ENCODE data around the gene C19orf25. TPM values are rescaled to one million over a fixed set of nuclear protein-coding genes. Genes with fewer than 3 reads are reported as not detected.

Gene C19orf25
- total and polyA plus RNA-seq, 10 of the 15 experiments (the other 5 are each of a cell fraction or from before 2014, with no cell fraction given) = 1.2 to 67.0 (median 25.6) TPM

DNA sequence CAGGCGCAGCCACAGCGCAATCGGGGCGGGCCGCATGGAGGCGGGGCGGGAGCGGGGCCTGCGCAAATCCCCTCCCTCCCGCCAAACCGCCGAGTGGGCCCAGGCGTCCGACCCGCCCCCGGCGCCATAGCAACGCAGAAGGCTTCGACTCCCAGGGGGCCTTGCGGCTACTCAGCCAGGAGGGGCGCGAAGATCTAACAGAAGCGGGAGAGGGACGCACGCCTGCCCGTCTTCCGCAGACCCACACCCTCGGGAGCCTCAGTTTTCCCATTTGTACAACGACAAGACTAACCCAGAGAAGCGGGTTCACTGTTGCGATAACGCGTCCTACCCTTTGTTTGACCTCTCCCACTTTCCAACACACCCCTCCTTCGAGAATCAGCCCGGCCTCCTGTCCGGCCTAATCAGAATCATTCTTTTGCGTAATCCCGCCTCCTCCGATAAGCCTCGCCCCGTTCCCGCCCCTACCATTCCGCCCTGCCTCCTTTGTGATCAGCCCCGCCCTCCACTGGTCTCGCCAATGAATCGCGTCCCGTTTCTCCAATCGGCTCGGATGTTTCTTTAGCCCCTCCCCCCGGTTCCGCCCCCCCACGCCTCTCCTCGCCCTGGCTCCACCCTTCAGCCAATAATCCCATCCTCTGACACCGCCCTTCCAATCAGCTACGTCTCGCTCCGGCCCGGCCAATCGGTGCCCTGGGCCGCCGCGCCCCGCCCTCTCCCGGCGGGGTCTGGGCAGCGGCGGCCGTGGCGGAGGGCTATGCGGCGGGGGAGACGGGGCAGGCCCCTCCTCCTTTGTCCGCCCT, 11.5 kb upstream of the C19orf25 start, which contains the start of gene PCSK4 (continued):
- TF ChIP-seq, protein P1, sequence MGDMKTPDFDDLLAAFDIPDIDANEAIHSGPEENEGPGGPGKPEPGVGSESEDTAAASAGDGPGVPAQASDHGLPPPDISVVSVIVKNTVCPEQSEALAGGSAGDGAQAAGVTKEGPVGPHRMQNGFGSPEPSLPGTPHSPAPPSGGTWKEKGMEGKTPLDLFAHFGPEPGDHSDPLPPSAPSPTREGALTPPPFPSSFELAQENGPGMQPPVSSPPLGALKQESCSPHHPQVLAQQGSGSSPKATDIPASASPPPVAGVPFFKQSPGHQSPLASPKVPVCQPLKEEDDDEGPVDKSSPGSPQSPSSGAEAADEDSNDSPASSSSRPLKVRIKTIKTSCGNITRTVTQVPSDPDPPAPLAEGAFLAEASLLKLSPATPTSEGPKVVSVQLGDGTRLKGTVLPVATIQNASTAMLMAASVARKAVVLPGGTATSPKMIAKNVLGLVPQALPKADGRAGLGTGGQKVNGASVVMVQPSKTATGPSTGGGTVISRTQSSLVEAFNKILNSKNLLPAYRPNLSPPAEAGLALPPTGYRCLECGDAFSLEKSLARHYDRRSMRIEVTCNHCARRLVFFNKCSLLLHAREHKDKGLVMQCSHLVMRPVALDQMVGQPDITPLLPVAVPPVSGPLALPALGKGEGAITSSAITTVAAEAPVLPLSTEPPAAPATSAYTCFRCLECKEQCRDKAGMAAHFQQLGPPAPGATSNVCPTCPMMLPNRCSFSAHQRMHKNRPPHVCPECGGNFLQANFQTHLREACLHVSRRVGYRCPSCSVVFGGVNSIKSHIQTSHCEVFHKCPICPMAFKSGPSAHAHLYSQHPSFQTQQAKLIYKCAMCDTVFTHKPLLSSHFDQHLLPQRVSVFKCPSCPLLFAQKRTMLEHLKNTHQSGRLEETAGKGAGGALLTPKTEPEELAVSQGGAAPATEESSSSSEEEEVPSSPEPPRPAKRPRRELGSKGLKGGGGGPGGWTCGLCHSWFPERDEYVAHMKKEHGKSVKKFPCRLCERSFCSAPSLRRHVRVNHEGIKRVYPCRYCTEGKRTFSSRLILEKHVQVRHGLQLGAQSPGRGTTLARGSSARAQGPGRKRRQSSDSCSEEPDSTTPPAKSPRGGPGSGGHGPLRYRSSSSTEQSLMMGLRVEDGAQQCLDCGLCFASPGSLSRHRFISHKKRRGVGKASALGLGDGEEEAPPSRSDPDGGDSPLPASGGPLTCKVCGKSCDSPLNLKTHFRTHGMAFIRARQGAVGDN (IDR thresholded peaks at IDR 0.05) = no peak
- TF ChIP-seq ATF7 (IDR thresholded peaks at IDR 0.05; ENCODE audit: low read depth) (peak; percentile 98), EED (IDR thresholded peaks at IDR 0.05; ENCODE audit: low read depth) (no peak), POU2F2 (IDR thresholded peaks at IDR 0.05; ENCODE audit: borderline replicate concordance, low read depth, low read length) (no peak)

DNA sequence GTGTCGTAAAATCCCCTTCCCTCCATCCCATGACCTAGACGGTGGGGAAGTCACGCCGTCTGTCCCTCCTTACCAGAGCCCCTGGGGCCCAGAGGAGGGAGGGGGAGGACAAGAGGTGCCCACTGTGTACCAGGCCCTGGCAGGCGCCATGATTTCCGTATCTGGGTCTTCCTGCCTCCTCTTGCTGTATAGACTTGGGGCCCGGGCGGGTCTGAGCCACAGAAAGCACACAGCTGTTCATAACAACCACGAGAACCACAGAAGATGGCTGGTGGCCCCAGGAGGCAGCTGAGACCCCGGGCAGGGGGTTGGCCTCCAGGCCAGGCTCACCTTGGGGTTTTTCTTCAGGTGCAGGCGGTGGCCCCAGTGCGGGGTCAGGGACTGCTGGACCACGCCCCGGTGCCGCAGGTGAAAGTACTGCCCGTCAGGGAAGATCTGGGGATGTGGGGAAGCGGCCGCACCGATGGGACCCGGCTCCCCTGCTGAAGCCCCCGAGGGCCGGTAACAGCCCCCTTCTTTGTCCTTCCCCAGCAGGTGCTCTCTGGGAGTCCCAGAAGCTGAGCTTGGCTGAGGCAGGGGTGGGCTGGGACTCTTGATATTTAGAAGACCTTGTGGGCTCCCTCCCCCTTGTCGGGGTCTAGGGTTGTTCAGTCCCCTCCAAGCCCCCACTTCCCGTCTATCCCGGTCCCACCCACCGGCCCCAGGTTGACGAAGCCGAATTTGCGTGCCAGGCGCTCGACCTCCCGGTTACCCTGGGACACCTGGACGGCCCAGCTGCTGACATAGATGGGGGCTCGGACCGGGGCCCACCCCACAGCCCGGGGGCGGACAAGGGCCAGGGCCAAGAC, 10.7 kb upstream of the C19orf25 start:
- Histone ChIP-seq H4K20me1 (ENCODE audit: control insufficient read depth, insufficient read depth) (no peaks in the 10 kb centered on the region), H3K27me3 (replicated peaks in 1 of 2; ENCODE audit: control insufficient read depth in 2 of 2, insufficient read depth in 2 of 2, low read length in 1 of 2) (no peaks in the 10 kb centered on the region; a peak in 1 of 4 replicates), H3K79me2 (ENCODE audit: control insufficient read depth, insufficient read depth, low read length) (no peaks in the 10 kb centered on the region), H3K4me3 (peak overlapping the region; percentile 63; the same call in 1 of the 2 replicates), H3K27ac (ENCODE audit: control insufficient read depth, insufficient read depth) (no peak overlapping the region), H3K9me3 (replicated peaks; ENCODE audit: control insufficient read depth, insufficient read depth, low read length) (no peaks in the 10 kb centered on the region), H3K9ac (ENCODE audit: control insufficient read depth, insufficient read depth, low read length) (peak overlapping the region; percentile 52; the same call in 1 of the 2 replicates), H2AFZ (ENCODE audit: control insufficient read depth, low read depth, low read length) (peak overlapping the region; percentile 80), H3K4me2 (ENCODE audit: control insufficient read depth, insufficient read depth) (peak overlapping the region; percentile 80), H3K4me1 (ENCODE audit: control insufficient read depth, insufficient read depth, low read length) (no peaks in the 10 kb centered on the region; the same call in 1 of the 2 replicates), H3K36me3 (ENCODE audit: control insufficient read depth in 2 of 2, insufficient read depth in 2 of 2, low read length in 1 of 2) (no peaks in the 10 kb centered on the region)
- no peak for DNase-seq (ENCODE audit: low read depth, low spot score)
- intact Hi-C loops (cut with micrococcal nuclease; ENCODE audit: unreplicated experiment) = no loop called here
- ChIA-PET RAD21 (ENCODE audit: unreplicated experiment) (no interaction called here), SMC1A (ENCODE audit: uncharacterized antibody, unreplicated experiment) (no interaction called here), POLR2A (no interaction called here), CTCF (no interaction called here)
- WGBS (ENCODE audit: insufficient coverage, insufficient replicate concordance, low lambda C conversion rate, missing lambda C conversion rate) = 23% methylated on average over 35 of the region's 37 CpGs
- ATAC-seq = no peak
- no TSS peak for BruUV-seq (replicated peaks)
- in situ Hi-C loops (cut with MboI) = no loop called here
- no peak for FAIRE-seq
- TF ChIP-seq DPF2 (IDR thresholded peaks at IDR 0.05) (0 out of 2 replicates have a peak, but pooled peaks have one; percentile 43), ZNF384 (IDR thresholded peaks at IDR 0.05; ENCODE audit: borderline replicate concordance, low read depth, low read length) (no peak), FOS (IDR thresholded peaks at IDR 0.05; ENCODE audit: borderline replicate concordance, extremely low read depth, insufficient read length) (no peak), ZNF207 (IDR thresholded peaks at IDR 0.05; ENCODE audit: borderline replicate concordance) (no peak), SUZ12 (IDR thresholded peaks at IDR 0.05; ENCODE audit: unreplicated experiment) (no peak), ASH2L (IDR thresholded peaks at IDR 0.05; ENCODE audit: borderline replicate concordance, low read depth) (no peak), YY1 (IDR thresholded peaks at IDR 0.05; ENCODE audit: low read depth, low read length) (0 out of 2 replicates have a peak, but pooled peaks have one; percentile 48)
- TF ChIP-seq, protein P2, sequence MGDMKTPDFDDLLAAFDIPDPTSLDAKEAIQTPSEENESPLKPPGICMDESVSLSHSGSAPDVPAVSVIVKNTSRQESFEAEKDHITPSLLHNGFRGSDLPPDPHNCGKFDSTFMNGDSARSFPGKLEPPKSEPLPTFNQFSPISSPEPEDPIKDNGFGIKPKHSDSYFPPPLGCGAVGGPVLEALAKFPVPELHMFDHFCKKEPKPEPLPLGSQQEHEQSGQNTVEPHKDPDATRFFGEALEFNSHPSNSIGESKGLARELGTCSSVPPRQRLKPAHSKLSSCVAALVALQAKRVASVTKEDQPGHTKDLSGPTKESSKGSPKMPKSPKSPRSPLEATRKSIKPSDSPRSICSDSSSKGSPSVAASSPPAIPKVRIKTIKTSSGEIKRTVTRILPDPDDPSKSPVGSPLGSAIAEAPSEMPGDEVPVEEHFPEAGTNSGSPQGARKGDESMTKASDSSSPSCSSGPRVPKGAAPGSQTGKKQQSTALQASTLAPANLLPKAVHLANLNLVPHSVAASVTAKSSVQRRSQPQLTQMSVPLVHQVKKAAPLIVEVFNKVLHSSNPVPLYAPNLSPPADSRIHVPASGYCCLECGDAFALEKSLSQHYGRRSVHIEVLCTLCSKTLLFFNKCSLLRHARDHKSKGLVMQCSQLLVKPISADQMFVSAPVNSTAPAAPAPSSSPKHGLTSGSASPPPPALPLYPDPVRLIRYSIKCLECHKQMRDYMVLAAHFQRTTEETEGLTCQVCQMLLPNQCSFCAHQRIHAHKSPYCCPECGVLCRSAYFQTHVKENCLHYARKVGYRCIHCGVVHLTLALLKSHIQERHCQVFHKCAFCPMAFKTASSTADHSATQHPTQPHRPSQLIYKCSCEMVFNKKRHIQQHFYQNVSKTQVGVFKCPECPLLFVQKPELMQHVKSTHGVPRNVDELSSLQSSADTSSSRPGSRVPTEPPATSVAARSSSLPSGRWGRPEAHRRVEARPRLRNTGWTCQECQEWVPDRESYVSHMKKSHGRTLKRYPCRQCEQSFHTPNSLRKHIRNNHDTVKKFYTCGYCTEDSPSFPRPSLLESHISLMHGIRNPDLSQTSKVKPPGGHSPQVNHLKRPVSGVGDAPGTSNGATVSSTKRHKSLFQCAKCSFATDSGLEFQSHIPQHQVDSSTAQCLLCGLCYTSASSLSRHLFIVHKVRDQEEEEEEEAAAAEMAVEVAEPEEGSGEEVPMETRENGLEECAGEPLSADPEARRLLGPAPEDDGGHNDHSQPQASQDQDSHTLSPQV (IDR thresholded peaks at IDR 0.05) = no peak

All from GM12878 (cell line).